Neural cell (in vitro differentiated cells): Measurements from ENCODE around the gene MED15. TPM values are rescaled to one million over a fixed set of nuclear protein-coding genes. Genes with fewer than 3 reads are reported as not detected.

ENCODE experiments used
- H2AFZ ChIP-seq: fragments of 200-600, 300-800 bp; sonication (generic), shearing (Covaris generic); 2 replicates; pipeline ENCODE4 v1.6.0; 2014; ENCODE audit warnings: low read depth, mild to moderate bottlenecking, antibody characterized with exemption, low read length, moderate library complexity
- H3F3A ChIP-seq: fragments of 200-600 bp; shearing (Covaris generic); 2 replicates; pipeline ENCODE4 v1.6.1; 2016; ENCODE audit warnings: mild to moderate bottlenecking, moderate library complexity, mixed read lengths, antibody characterized with exemption, low read length; ENCODE audit not compliant: insufficient read depth, poor library complexity, severe bottlenecking
- H3K27ac ChIP-seq: fragments of 200-600, 300-800 bp; sonication (generic), shearing (Covaris generic); 2 replicates; pipeline ENCODE4 v1.5.1; 2014; ENCODE audit warnings: mild to moderate bottlenecking, low read length, moderate library complexity
- H3K27me3 ChIP-seq: fragments of 300-800, 200-600 bp; sonication (generic), shearing (Covaris generic); 2 replicates; pipeline ENCODE4 v1.6.0; 2014; ENCODE audit warnings: mild to moderate bottlenecking, low read depth, low read length, moderate library complexity; ENCODE audit not compliant: insufficient read depth
- H3K36me3 ChIP-seq: fragments of 300-800, 200-600 bp; sonication (generic), shearing (Covaris generic); 2 replicates; pipeline ENCODE4 v1.5.1; 2014; ENCODE audit warnings: mild to moderate bottlenecking, antibody characterized with exemption, low read length, moderate library complexity; ENCODE audit not compliant: insufficient read depth
- H3K4me2 ChIP-seq: fragments of 300-800, 200-600 bp; sonication (generic), shearing (Covaris generic); 2 replicates; pipeline ENCODE4 v1.6.0; 2014; ENCODE audit warnings: mild to moderate bottlenecking, low read length
- H3K4me3 ChIP-seq: fragments of 300-800, 200-600 bp; sonication (generic), shearing (Covaris generic); 2 replicates; pipeline ENCODE4 v1.5.1; 2014; ENCODE audit warnings: mild to moderate bottlenecking, low read length, moderate library complexity
- H3K79me2 ChIP-seq: fragments of 200-600 bp; shearing (Covaris generic); replicated peaks from 2 replicates; pipeline ENCODE4 v1.6.0; 2014; ENCODE audit warnings: mild to moderate bottlenecking, low read length, moderate library complexity; ENCODE audit not compliant: insufficient read depth
- H3K9ac ChIP-seq: fragments of 300-800, 200-600 bp; sonication (generic), shearing (Covaris generic); 2 replicates; pipeline ENCODE4 v1.6.1; 2016; ENCODE audit warnings: mild to moderate bottlenecking, low read length, mixed read lengths
- H3K9me2 ChIP-seq: fragments of 200-600 bp; shearing (Covaris generic); 2 replicates; pipeline ENCODE4 v1.6.1; 2016; ENCODE audit warnings: mild to moderate bottlenecking, low read length, mixed read lengths; ENCODE audit not compliant: insufficient read depth
- H3K9me3 ChIP-seq: fragments of 200-600, 300-800 bp; sonication (generic), shearing (Covaris generic); 2 replicates; pipeline ENCODE4 v1.6.1; 2016; ENCODE audit warnings: mild to moderate bottlenecking, mixed run types, low read length, moderate library complexity, mixed read lengths
- H4K20me1 ChIP-seq: fragments of 200-600 bp; shearing (Covaris generic); 2 replicates; pipeline ENCODE4 v1.6.1; 2016; ENCODE audit warnings: mild to moderate bottlenecking, mixed run types; ENCODE audit not compliant: insufficient read depth
- CTCF ChIP-seq: fragments of 450-650 bp; IDR thresholded peaks from 2 replicates; pipeline ENCODE4 v1.5.1; 2014; ENCODE audit warnings: antibody characterized with exemption, mild to moderate bottlenecking, moderate library complexity; ENCODE audit not compliant: poor library complexity, severe bottlenecking
- EP300 ChIP-seq: fragments of 450-650 bp; conservative IDR thresholded peaks from 2 replicates; pipeline ENCODE4 v1.6.1; 2014; ENCODE audit warnings: antibody characterized with exemption, mild to moderate bottlenecking, moderate library complexity; ENCODE audit not compliant: poor library complexity, severe bottlenecking
- EZH2 ChIP-seq: fragments of 200-600, 300-800 bp; shearing (Covaris generic), sonication (generic); IDR thresholded peaks from 2 replicates; pipeline ENCODE4 v1.6.1; 2014; ENCODE audit warnings: antibody characterized with exemption, low read length, borderline replicate concordance, mild to moderate bottlenecking; ENCODE audit not compliant: insufficient read depth, poor library complexity, severe bottlenecking
- MXI1 ChIP-seq: fragments of 450-650 bp; conservative IDR thresholded peaks from 2 replicates; pipeline ENCODE4 v1.6.1; 2014; ENCODE audit warnings: antibody characterized with exemption, mild to moderate bottlenecking; ENCODE audit not compliant: poor library complexity, severe bottlenecking
- POLR2AphosphoS5 ChIP-seq: IDR thresholded peaks from 2 replicates; pipeline ENCODE4 v1.6.1; 2012
- RAD21 ChIP-seq: fragments of 450-650 bp; conservative IDR thresholded peaks from 2 replicates; pipeline ENCODE4 v1.6.1; 2014; ENCODE audit warnings: antibody characterized with exemption, mild to moderate bottlenecking, moderate library complexity
- REST ChIP-seq: IDR thresholded peaks from 2 replicates; pipeline ENCODE4 v1.6.1; 2012; ENCODE audit warnings: borderline replicate concordance
- SMC3 ChIP-seq: fragments of 450-650 bp; conservative IDR thresholded peaks from 2 replicates; pipeline ENCODE4 v1.6.1; 2014; ENCODE audit warnings: antibody characterized with exemption, mild to moderate bottlenecking, moderate library complexity; ENCODE audit not compliant: poor library complexity
- TAF1 ChIP-seq: IDR thresholded peaks from 2 replicates; pipeline ENCODE4 v1.6.1; 2012; ENCODE audit warnings: low read depth
- polyA plus RNA-seq: library from polyadenylated mRNA; depleted of rRNA; stranded (reverse); fragments of >200 nt; gene quantifications from 2 replicates; pipeline ENCODE4 v1.2.3, GENCODE V29; 2014

The MED15 gene
- polyA plus RNA-seq, 1 donor from 2014 or later = 13.2 TPM

DNA sequence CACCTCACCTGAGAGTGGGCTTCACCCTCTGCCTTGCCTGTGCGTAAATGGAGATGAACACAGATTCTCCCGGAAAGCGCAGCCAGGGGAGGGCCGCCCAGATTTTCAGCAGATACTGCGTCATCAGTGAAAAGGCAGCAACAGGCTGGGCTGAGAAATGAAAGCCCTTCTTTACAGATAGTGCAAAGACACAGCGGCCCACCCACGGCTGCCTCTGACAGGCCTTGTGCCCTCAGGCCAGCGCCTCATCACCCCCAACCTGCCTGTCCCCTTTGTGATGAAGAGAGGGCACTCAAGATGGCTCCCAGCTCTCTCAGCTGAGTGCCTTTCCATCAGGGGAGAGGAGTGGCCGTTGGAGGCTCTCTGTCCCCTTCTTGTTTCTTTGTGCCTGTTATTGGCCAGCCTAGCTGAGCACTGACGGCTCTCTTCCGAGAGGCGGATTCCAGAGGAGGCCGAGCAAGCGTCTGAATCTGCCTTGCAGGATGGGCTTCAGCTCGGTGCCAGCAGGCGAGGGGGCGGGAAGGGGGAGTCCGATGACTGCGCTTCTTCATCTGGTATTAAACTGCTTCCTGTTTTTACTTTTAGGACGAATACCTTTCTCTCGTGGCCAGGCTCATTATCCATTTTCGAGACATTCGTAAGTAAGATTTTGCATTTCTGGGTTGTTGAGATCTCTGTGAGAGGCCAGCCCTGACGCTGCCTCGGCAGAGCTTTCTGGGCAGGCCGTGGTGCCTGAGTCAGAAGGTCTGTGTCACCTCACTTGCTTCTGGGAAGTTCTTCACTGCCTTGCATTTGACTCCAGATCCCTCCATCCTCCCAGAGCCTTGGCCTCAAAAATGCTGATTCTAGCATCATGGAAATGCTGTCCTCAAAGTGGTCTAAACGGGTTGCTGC lies 43.7 kb downstream of the MED15 start:
- H3K9me2 ChIP-seq = no peaks in the 10 kb centered on the region
- H3K36me3 ChIP-seq = no peaks in the 10 kb centered on the region
- H3K27me3 ChIP-seq = no peaks in the 10 kb centered on the region
- no peak overlapping the region for H2AFZ ChIP-seq
- no peak overlapping the region for H3K4me2 ChIP-seq
- H3K27ac ChIP-seq = no peak overlapping the region
- no peak overlapping the region for H3K9ac ChIP-seq
- TF ChIP-seq RAD21 (no peak), MXI1 (no peak)
- no peaks in the 10 kb centered on the region for H3F3A ChIP-seq
- H4K20me1 ChIP-seq = no peaks in the 10 kb centered on the region
- no peaks in the 10 kb centered on the region for H3K9me3 ChIP-seq
- H3K4me3 ChIP-seq = no peak overlapping the region
- peaks cover 3% of the 10 kb centered on the region for H3K79me2 ChIP-seq

- H3K36me3 ChIP-seq = no peaks in the 10 kb centered on the region
- H3K4me3 ChIP-seq = no peak overlapping the region
- no peaks in the 10 kb centered on the region for H3F3A ChIP-seq
- no peaks in the 10 kb centered on the region for H4K20me1 ChIP-seq
- H2AFZ ChIP-seq = no peak overlapping the region
- no peak overlapping the region for H3K4me2 ChIP-seq
- H3K9me2 ChIP-seq = no peaks in the 10 kb centered on the region
- no peaks in the 10 kb centered on the region for H3K9me3 ChIP-seq
- H3K9ac ChIP-seq = no peak overlapping the region
- TF ChIP-seq CTCF = no peak
- TF ChIP-seq MXI1 = no peak
- TF ChIP-seq REST = no peak
- TF ChIP-seq SMC3 = no peak
- no peak for TF ChIP-seq TAF1
- no peak for TF ChIP-seq EP300
- TF ChIP-seq POLR2AphosphoS5 = no peak
- TF ChIP-seq EZH2 = no peak
- no peak for TF ChIP-seq RAD21
- H3K27ac ChIP-seq = no peak overlapping the region
- no peaks in the 10 kb centered on the region for H3K79me2 ChIP-seq
- no peaks in the 10 kb centered on the region for H3K27me3 ChIP-seq
Observed at GRCh38 chr22:20551805-20552442, 44.5 kb downstream of the MED15 start.
